Lower leg skin (tissue), 4 donors: ENCODE measurements around the gene LIX1L. TPM values are rescaled to one million over a fixed set of nuclear protein-coding genes. Genes with fewer than 3 reads are reported as not detected.

Experiments
- DNase-seq, 2 donors: peaks; one replicate each; pipeline ENCODE4 v3.0.0-alpha.2; 2019; ENCODE audit warnings: low spot score in 2 of 2
- H3K4me3 ChIP-seq: fragments of 200-600 bp; sonication (generic); 2 replicates; pipeline ENCODE4 v1.5.1; 2017; ENCODE audit warnings: mild to moderate bottlenecking, low read depth; ENCODE audit not compliant: poor library complexity, severe bottlenecking
- CTCF ChIP-seq, 3 donors: fragments of 450-650 bp; IDR thresholded peaks; one replicate each; pipeline ENCODE4 v1.5.1; 2016; ENCODE audit warnings: antibody characterized with exemption in 3 of 3, mild to moderate bottlenecking in 3 of 3, moderate library complexity in 2 of 3
- POLR2A ChIP-seq, 2 donors: fragments of 450-650 bp; IDR thresholded peaks; one replicate each; pipeline ENCODE4 v1.6.1; 2016 to 2017; ENCODE audit warnings: antibody characterized with exemption in 2 of 2, mild to moderate bottlenecking in 1 of 2, moderate library complexity in 1 of 2
- WGBS, 2 donors: methylation state at CpG; one replicate each; pipeline ENCODE4 v1.1.5; 2018; 5-methylcytosine and 5-hydroxymethylcytosine counted together
- intact Hi-C: fragments of 100-400 bp; cut with DNase I; formaldehyde crosslinking; loops from one replicate; pipeline ENCODE4 v1.15.0; 2023; ENCODE audit warnings: low total_unique reads
- total RNA-seq, 4 donors: library from RNA; depleted of rRNA; stranded (reverse); fragments of >200 nt; gene quantifications; one replicate each; pipeline ENCODE4 v1.1.0, GENCODE V29; 2016

The LIX1L gene
- total RNA-seq, 4 donors from 2014 or later = 4.6 to 14.2 (median 7.7) TPM

- no peak overlapping the region for H3K4me3 ChIP-seq
- no peak for DNase-seq
- intact Hi-C loops = loop anchor here (5.0 kb wide), 1 partner anchor 61 kb away; the partner anchor contains the start of gene NUDT17
- no peak for TF ChIP-seq CTCF (IDR thresholded peaks at IDR 0.05)
- 67 to 69% methylated on average over 1 of the region's 1 CpG for WGBS, 2 donors
Measured at GRCh38 chr1:145908653-145909052, 49.2 kb downstream of the LIX1L start.

GRCh38 chr1:145906954-145907753 lies 50.7 kb downstream of the LIX1L start:
- TF ChIP-seq CTCF (IDR thresholded peaks at IDR 0.05) = no peak
- TF ChIP-seq POLR2A (IDR thresholded peaks at IDR 0.05) = no peak
- intact Hi-C loops = loop anchor here (5.0 kb wide), 1 partner anchor 60 kb away; the partner anchor contains the start of gene NUDT17
- DNase-seq = no peak
- 77 to 83% methylated on average over 10 of the region's 10 CpGs for WGBS, 2 donors
- H3K4me3 ChIP-seq = no peak overlapping the region

- H3K4me3 ChIP-seq = no peak overlapping the region
- no peak for DNase-seq
- intact Hi-C loops = no loop called here
- TF ChIP-seq CTCF (IDR thresholded peaks at IDR 0.05) (no peak), POLR2A (IDR thresholded peaks at IDR 0.05) (no peak)
- WGBS, 2 donors = 89 to 90% methylated on average over 12 of the region's 12 CpGs
Measured at GRCh38 chr1:145901312-145902021, 56.4 kb downstream of the LIX1L start.

GRCh38 chr1:145898756-145899155 lies 59.1 kb downstream of the LIX1L start:
- intact Hi-C loops = no loop called here
- no peak overlapping the region for H3K4me3 ChIP-seq
- no peak for DNase-seq
- TF ChIP-seq POLR2A (IDR thresholded peaks at IDR 0.05) (no peak), CTCF (IDR thresholded peaks at IDR 0.05) (no peak)
- 87 to 89% methylated on average over 5 of the region's 5 CpGs for WGBS, 2 donors

- no peak overlapping the region for H3K4me3 ChIP-seq
- intact Hi-C loops = no loop called here
- TF ChIP-seq POLR2A (IDR thresholded peaks at IDR 0.05) (no peak), CTCF (IDR thresholded peaks at IDR 0.05) (no peak)
- 89 to 93% methylated on average over 1 of the region's 1 CpG for WGBS, 2 donors
- no peak for DNase-seq
Measured at GRCh38 chr1:145897969-145898368, 59.8 kb downstream of the LIX1L start.
